Panc1 (cell line): Measurements from ENCODE around the gene OGFRL1. TPM values are rescaled to one million over a fixed set of nuclear protein-coding genes. Genes with fewer than 3 reads are reported as not detected.

Source experiments
- ATAC-seq: fragments of 200-7000 bp; cut with Tn5 transposase; 2 replicates; pipeline ENCODE4 v1.9.1; 2020; ENCODE audit warnings: mild to moderate bottlenecking, moderate library complexity
- BruUV-seq: library from RNA; stranded (reverse); fragments of 400-500 nt; replicated peaks from 2 replicates; lab custom pipeline; 2021; lab: Mats Ljungman, UMichigan
- CTCF ChIA-PET: fragments of 300-600 bp; sonication (Branson Sonifier 250); formaldehyde crosslinking; loops from one replicate; lab custom pipeline; 2022; ENCODE audit warnings: antibody characterized with exemption; lab: Charles Lee
- POLR2A ChIA-PET: fragments of 300-600 bp; sonication (Branson Sonifier 250); formaldehyde crosslinking; loops from one replicate; lab custom pipeline; 2022; ENCODE audit warnings: antibody characterized with exemption; lab: Charles Lee
- DNase-seq: peaks from one replicate; pipeline ENCODE4 v3.0.0-alpha.2; 2010; ENCODE audit warnings: low read depth, low spot score
- H3K27ac ChIP-seq: 2 replicates; pipeline ENCODE4 v1.5.1; 2011; ENCODE audit warnings: mild to moderate bottlenecking, low read length, inconsistent platforms
- H3K27me3 ChIP-seq: fragments of 200-500 bp; sonication (Bioruptor generic); 2 replicates; pipeline ENCODE4 v1.6.0; 2014; ENCODE audit warnings: low read length, inconsistent platforms; ENCODE audit not compliant: control insufficient read depth, insufficient read depth
- H3K36me3 ChIP-seq: fragments of 200-500 bp; sonication (Bioruptor generic); 2 replicates; pipeline ENCODE4 v1.5.1; 2014; ENCODE audit warnings: inconsistent platforms, mild to moderate bottlenecking, low read length, moderate library complexity; ENCODE audit not compliant: control insufficient read depth, insufficient read depth
- H3K4me1 ChIP-seq: 2 replicates; pipeline ENCODE4 v1.5.1; 2011; ENCODE audit warnings: inconsistent platforms, mild to moderate bottlenecking, low read length, moderate library complexity; ENCODE audit not compliant: control insufficient read depth, insufficient read depth
- H3K4me3 ChIP-seq, 2 experiments: 2 replicates each; pipeline ENCODE4 v1.5.1; 2011 to 2012; ENCODE audit warnings: low read depth in 2 of 2, low read length in 2 of 2, mild to moderate bottlenecking in 2 of 2, inconsistent platforms in 1 of 2, moderate library complexity in 1 of 2
- H3K9me3 ChIP-seq: fragments of 200-500 bp; sonication (Bioruptor generic); 2 replicates; pipeline ENCODE4 v1.5.1; 2014; ENCODE audit warnings: low read depth, mild to moderate bottlenecking, inconsistent platforms, low read length, moderate library complexity; ENCODE audit not compliant: control insufficient read depth, insufficient read depth
- CTCF ChIP-seq: fragments of 450-650 bp; IDR thresholded peaks from 2 replicates; pipeline ENCODE4 v1.5.1; 2017; ENCODE audit warnings: mild to moderate bottlenecking
- POLR2AphosphoS5 ChIP-seq: IDR thresholded peaks from 2 replicates; pipeline ENCODE4 v1.6.1; 2012; ENCODE audit warnings: mild to moderate bottlenecking, low read depth, low read length, moderate library complexity
- REST ChIP-seq, 2 experiments: IDR thresholded peaks; 2 replicates each; pipeline ENCODE4 v1.6.1; 2011 to 2012; ENCODE audit warnings: low read depth in 2 of 2, control low read depth in 1 of 2, low read length in 1 of 2, mild to moderate bottlenecking in 1 of 2, moderate library complexity in 1 of 2; ENCODE audit not compliant: insufficient read depth in 1 of 2
- SIN3A ChIP-seq: IDR thresholded peaks from 2 replicates; pipeline ENCODE4 v1.6.1; 2012; ENCODE audit warnings: low read depth, mild to moderate bottlenecking, low read length, moderate library complexity, borderline replicate concordance; ENCODE audit not compliant: insufficient read depth
- TCF7L2 ChIP-seq: IDR thresholded peaks from 2 replicates; pipeline ENCODE4 v1.6.1; 2011; ENCODE audit warnings: mild to moderate bottlenecking, low read depth, low read length, inconsistent platforms
- in situ Hi-C: cut with HindIII; loops from 2 replicates; pipeline ENCODE4 v1.10.0; 2016; ENCODE audit warnings: low sequenced_read_pairs, low pct_unique_long_range_greater_than_20kb
- intact Hi-C: fragments of 100-400 bp; cut with micrococcal nuclease; formaldehyde crosslinking; loops from one replicate; pipeline ENCODE4 v1.10.0; 2022; ENCODE audit not compliant: unreplicated experiment
- total RNA-seq: library from RNA; stranded (reverse); gene quantifications from one replicate; pipeline ENCODE4 v1.2.1, GENCODE V29; 2021; ENCODE audit not compliant: unreplicated experiment

Gene OGFRL1
- total RNA-seq, 1 experiment from 2014 or later = 17.2 TPM

GRCh38 chr6:71332012-71332411 lies 43.4 kb downstream of the OGFRL1 start:
- ChIA-PET POLR2A (no interaction called here), CTCF (no interaction called here)
- ATAC-seq (no peak), DNase-seq (no peak)
- intact Hi-C loops (no loop called here), in situ Hi-C loops (no loop called here)
- no TSS peak for BruUV-seq
- Histone ChIP-seq H3K27ac (no peak overlapping the region), H3K36me3 (no peaks in the 10 kb centered on the region), H3K9me3 (no peaks in the 10 kb centered on the region), H3K4me1 (no peaks in the 10 kb centered on the region), H3K27me3 (no peaks in the 10 kb centered on the region), H3K4me3 (no peak overlapping the region)
- TF ChIP-seq TCF7L2 (no peak), SIN3A (no peak), POLR2AphosphoS5 (no peak), REST (IDR thresholded peaks at IDR 0.05; ENCODE audit: insufficient read depth in 1 of 2, low read depth in 2 of 2, low read length in 1 of 2) (no peak), CTCF (no peak)

- H3K4me3 ChIP-seq = no peak overlapping the region
- H3K9me3 ChIP-seq = no peaks in the 10 kb centered on the region
- no peaks in the 10 kb centered on the region for H3K27me3 ChIP-seq
- in situ Hi-C loops = no loop called here
- H3K36me3 ChIP-seq = no peaks in the 10 kb centered on the region
- TF ChIP-seq REST (IDR thresholded peaks at IDR 0.05; ENCODE audit: insufficient read depth in 1 of 2, low read depth in 2 of 2, low read length in 1 of 2) = no peak
- TF ChIP-seq POLR2AphosphoS5 = no peak
- no peak for TF ChIP-seq CTCF
- no peak for TF ChIP-seq SIN3A
- TF ChIP-seq TCF7L2 = no peak
- no peaks in the 10 kb centered on the region for H3K4me1 ChIP-seq
- ChIA-PET CTCF (no interaction called here), POLR2A (no interaction called here)
- intact Hi-C loops = no loop called here
- no TSS peak for BruUV-seq
- ATAC-seq (no peak), DNase-seq (no peak)
- no peak overlapping the region for H3K27ac ChIP-seq
Measured at GRCh38 chr6:71333050-71333449, 44.4 kb downstream of the OGFRL1 start.
